Measurements from ENCODE around the gene PIH1D1.

DNA sequence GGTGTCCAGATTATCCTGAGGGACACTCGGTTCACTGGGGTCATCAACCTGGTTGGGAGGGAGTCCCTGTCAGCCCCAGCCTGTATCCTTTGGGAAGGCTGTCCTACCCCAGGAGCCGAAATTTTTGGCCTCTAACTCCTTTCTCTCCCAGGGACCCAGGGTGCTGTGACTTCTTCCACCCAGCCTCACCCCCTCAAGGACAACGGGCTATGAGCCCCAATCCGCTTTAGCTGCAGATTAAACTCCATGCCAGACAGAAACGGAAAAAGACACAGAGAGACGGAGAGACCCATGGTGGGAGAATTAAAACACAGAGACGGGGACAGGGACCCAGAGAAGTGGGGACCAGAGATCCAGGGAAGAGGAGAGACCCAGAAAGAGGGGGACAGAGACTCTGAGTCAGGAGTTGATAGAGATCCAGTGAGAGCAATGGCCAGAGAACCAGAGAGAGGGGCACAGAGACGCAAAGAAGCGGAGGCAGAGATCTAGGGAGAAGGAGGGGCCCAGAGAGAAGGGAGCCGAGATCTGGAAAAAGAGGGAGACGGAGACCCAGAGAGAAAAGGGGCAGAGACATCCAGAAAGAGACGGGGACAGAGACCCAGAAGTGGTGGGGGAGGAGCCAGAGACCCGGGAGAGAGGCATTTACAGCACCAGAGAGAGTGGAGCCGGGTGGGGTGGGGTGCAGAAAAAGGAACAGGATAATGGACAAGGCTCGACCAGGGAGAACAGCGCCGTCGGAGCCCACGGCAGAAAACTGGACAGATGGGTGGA lies 11.0 kb downstream of the PIH1D1 start:
- TF ChIP-seq, protein P1, sequence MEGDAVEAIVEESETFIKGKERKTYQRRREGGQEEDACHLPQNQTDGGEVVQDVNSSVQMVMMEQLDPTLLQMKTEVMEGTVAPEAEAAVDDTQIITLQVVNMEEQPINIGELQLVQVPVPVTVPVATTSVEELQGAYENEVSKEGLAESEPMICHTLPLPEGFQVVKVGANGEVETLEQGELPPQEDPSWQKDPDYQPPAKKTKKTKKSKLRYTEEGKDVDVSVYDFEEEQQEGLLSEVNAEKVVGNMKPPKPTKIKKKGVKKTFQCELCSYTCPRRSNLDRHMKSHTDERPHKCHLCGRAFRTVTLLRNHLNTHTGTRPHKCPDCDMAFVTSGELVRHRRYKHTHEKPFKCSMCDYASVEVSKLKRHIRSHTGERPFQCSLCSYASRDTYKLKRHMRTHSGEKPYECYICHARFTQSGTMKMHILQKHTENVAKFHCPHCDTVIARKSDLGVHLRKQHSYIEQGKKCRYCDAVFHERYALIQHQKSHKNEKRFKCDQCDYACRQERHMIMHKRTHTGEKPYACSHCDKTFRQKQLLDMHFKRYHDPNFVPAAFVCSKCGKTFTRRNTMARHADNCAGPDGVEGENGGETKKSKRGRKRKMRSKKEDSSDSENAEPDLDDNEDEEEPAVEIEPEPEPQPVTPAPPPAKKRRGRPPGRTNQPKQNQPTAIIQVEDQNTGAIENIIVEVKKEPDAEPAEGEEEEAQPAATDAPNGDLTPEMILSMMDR (IDR thresholded peaks at IDR 0.05), result no peak
- no peak for TF ChIP-seq POLR2A (IDR thresholded peaks at IDR 0.05)
